IMR-90 (cell line): ENCODE data around the gene MTA2. TPM values are rescaled to one million over a fixed set of nuclear protein-coding genes. Genes with fewer than 3 reads are reported as not detected.

Experiments used
- ATAC-seq: fragments of 200-7000 bp; cut with Tn5 transposase; 2 replicates; pipeline ENCODE4 v1.9.1; 2020; ENCODE audit warnings: low read depth, mild to moderate bottlenecking, moderate library complexity
- BruUV-seq: library from RNA; stranded (reverse); fragments of 400-500 nt; replicated peaks from 2 replicates; lab custom pipeline; 2021; lab: Mats Ljungman, UMichigan
- CTCF ChIA-PET: fragments of 300-600 bp; formaldehyde crosslinking; extraction: SDS; loops from one replicate; lab custom pipeline; 2021; ENCODE audit warnings: antibody characterized with exemption; lab: Yijun Ruan, JAX
- POLR2A ChIA-PET: fragments of 300-600 bp; sonication (Branson Sonifier 250); formaldehyde crosslinking; loops from one replicate; lab custom pipeline; 2022; ENCODE audit warnings: antibody characterized with exemption; ENCODE audit not compliant: unreplicated experiment; lab: Charles Lee
- DNase-seq: peaks from one replicate; pipeline ENCODE4 v3.0.0; 2013
- H2AFZ ChIP-seq: replicated peaks from 2 replicates; pipeline ENCODE3; 2013; ENCODE audit warnings: low read length, mild to moderate bottlenecking; ENCODE audit not compliant: poor library complexity
- H2AK5ac ChIP-seq: 2 replicates; pipeline ENCODE4 v1.6.1; 2013; ENCODE audit warnings: low read depth, low read length, inconsistent platforms
- H2AK9ac ChIP-seq: replicated peaks from 2 replicates; pipeline ENCODE3; 2013; ENCODE audit warnings: mild to moderate bottlenecking, low read depth, low read length, moderate library complexity; ENCODE audit not compliant: poor library complexity
- H2BK120ac ChIP-seq: 2 replicates; pipeline ENCODE4 v1.6.1; 2013; ENCODE audit warnings: low read depth, low read length, inconsistent platforms
- H2BK15ac ChIP-seq: 3 replicates; pipeline ENCODE4 v1.6.1; 2013; ENCODE audit warnings: low read depth, low read length, inconsistent platforms
- H2BK20ac ChIP-seq: 2 replicates; pipeline ENCODE4 v1.6.1; 2013; ENCODE audit warnings: low read depth, mild to moderate bottlenecking, inconsistent platforms, low read length, moderate library complexity
- H2BK5ac ChIP-seq: 2 replicates; pipeline ENCODE4 v1.6.1; 2013; ENCODE audit warnings: mild to moderate bottlenecking, low read depth, low read length, inconsistent platforms; ENCODE audit not compliant: poor library complexity, severe bottlenecking
- H3K14ac ChIP-seq: replicated peaks from 2 replicates; pipeline ENCODE4 v1.6.1; 2013; ENCODE audit warnings: low read depth, low read length, inconsistent platforms
- H3K18ac ChIP-seq: 2 replicates; pipeline ENCODE4 v1.6.1; 2013; ENCODE audit warnings: low read depth, low read length, control low read depth
- H3K23ac ChIP-seq: 2 replicates; pipeline ENCODE4 v1.6.1; 2013; ENCODE audit warnings: low read depth, low read length, inconsistent platforms
- H3K27ac ChIP-seq: 2 replicates; pipeline ENCODE4 v1.5.1; 2013; ENCODE audit warnings: mild to moderate bottlenecking, control low read depth, low read length; ENCODE audit not compliant: insufficient read depth
- H3K27me3 ChIP-seq: 2 replicates; pipeline ENCODE4 v1.6.1; 2013; ENCODE audit warnings: low read length; ENCODE audit not compliant: control insufficient read depth, insufficient read depth
- H3K36me3 ChIP-seq: 2 replicates; pipeline ENCODE4 v1.6.1; 2013; ENCODE audit warnings: low read length, mixed read lengths; ENCODE audit not compliant: control insufficient read depth, insufficient read depth
- H3K4ac ChIP-seq: 2 replicates; pipeline ENCODE4 v1.6.1; 2013; ENCODE audit warnings: low read depth, low read length, inconsistent platforms
- H3K4me1 ChIP-seq: 2 replicates; pipeline ENCODE4 v1.6.1; 2013; ENCODE audit warnings: low read length, mixed read lengths; ENCODE audit not compliant: control insufficient read depth, insufficient read depth
- H3K4me2 ChIP-seq: 2 replicates; pipeline ENCODE4 v1.6.1; 2013; ENCODE audit warnings: low read depth, mild to moderate bottlenecking, control low read depth, low read length, moderate library complexity
- H3K4me3 ChIP-seq: 2 replicates; pipeline ENCODE4 v1.5.1; 2013; ENCODE audit warnings: low read depth, mild to moderate bottlenecking, control low read depth, low read length, moderate library complexity; ENCODE audit not compliant: insufficient read depth
- H3K56ac ChIP-seq: 2 replicates; pipeline ENCODE4 v1.6.1; 2013; ENCODE audit warnings: low read length, inconsistent platforms; ENCODE audit not compliant: insufficient read depth; ENCODE audit errors: extremely low read depth
- H3K79me1 ChIP-seq, 2 experiments: 2 replicates each; pipeline ENCODE4 v1.6.1; 2013; ENCODE audit warnings: low read length in 2 of 2, inconsistent platforms in 1 of 2, low read depth in 1 of 2
- H3K9ac ChIP-seq: 2 replicates; pipeline ENCODE4 v1.6.1; 2013; ENCODE audit warnings: low read depth, low read length, control low read depth
- H3K9me1 ChIP-seq: 2 replicates; pipeline ENCODE4 v1.6.1; 2013; ENCODE audit warnings: low read length, inconsistent platforms; ENCODE audit not compliant: insufficient read depth
- H3K9me3 ChIP-seq: 2 replicates; pipeline ENCODE4 v1.6.1; 2013; ENCODE audit warnings: low read length; ENCODE audit not compliant: control insufficient read depth, insufficient read depth
- H4K20me1 ChIP-seq: 2 replicates; pipeline ENCODE4 v1.6.1; 2013; ENCODE audit warnings: low read length, inconsistent platforms; ENCODE audit not compliant: insufficient read depth
- H4K5ac ChIP-seq: 2 replicates; pipeline ENCODE4 v1.6.1; 2013; ENCODE audit warnings: mild to moderate bottlenecking, low read depth, low read length, control low read depth
- H4K8ac ChIP-seq, 2 experiments: 2 replicates each; pipeline ENCODE4 v1.6.1; 2013; ENCODE audit warnings: low read depth in 2 of 2, low read length in 2 of 2, control low read depth in 1 of 2, inconsistent platforms in 1 of 2
- H4K91ac ChIP-seq: 2 replicates; pipeline ENCODE4 v1.6.1; 2013; ENCODE audit warnings: low read depth, low read length, inconsistent platforms; ENCODE audit not compliant: insufficient read depth
- CEBPB ChIP-seq: IDR thresholded peaks from 2 replicates; pipeline ENCODE4 v1.6.1; 2012; ENCODE audit warnings: low read depth, low read length, improper control_type of control experiment
- CTCF ChIP-seq: conservative IDR thresholded peaks from 2 replicates; pipeline ENCODE4 v1.5.1; 2012; ENCODE audit warnings: mild to moderate bottlenecking, low read depth, low read length, improper control_type of control experiment
- SMC3 ChIP-seq: fragments of 150-350 bp; IDR thresholded peaks from 2 replicates; pipeline ENCODE4 v1.6.1; 2016; ENCODE audit warnings: low read depth, mild to moderate bottlenecking, antibody characterized with exemption, low read length, moderate library complexity
- USF2 ChIP-seq: fragments of 150-350 bp; IDR thresholded peaks from 2 replicates; pipeline ENCODE4 v1.6.1; 2017; ENCODE audit warnings: mild to moderate bottlenecking, antibody characterized with exemption, low read length, low read depth
- WGBS, 2 experiments: methylation state at CpG; one replicate each; pipeline versions ENCODE4 v1.1.5 to v1.1.7; 2013; ENCODE audit warnings: missing lambda C conversion rate in 2 of 2; ENCODE audit not compliant: insufficient read length in 1 of 2; ENCODE audit errors: extremely low coverage in 2 of 2; 5-methylcytosine and 5-hydroxymethylcytosine counted together
- dilution Hi-C: fragments of 300-500 bp; cut with HindIII; formaldehyde crosslinking; loops from one replicate; pipeline ENCODE4 v1.14.3; 2018; ENCODE audit warnings: low sequenced_read_pairs; ENCODE audit not compliant: unreplicated experiment
- in situ Hi-C: fragments of 300-500 bp; cut with MboI; formaldehyde crosslinking; loops from 3 replicates; pipeline ENCODE4 v1.14.3; 2019; ENCODE audit warnings: low sequenced_read_pairs, inconsistent platforms, mixed read lengths
- intact Hi-C: fragments of 100-400 bp; cut with micrococcal nuclease; formaldehyde crosslinking; loops from 2 replicates; pipeline ENCODE4 v1.10.0; 2022
- polyA plus RNA-seq, 3 experiments: library from polyadenylated mRNA; depleted of rRNA; stranded (reverse); fragments of >200 nt; gene quantifications; 2 replicates each; pipeline ENCODE4 v1.2.3, GENCODE V29; 2012; ENCODE audit warnings: low replicate concordance in 1 of 3
- total RNA-seq: library from RNA; depleted of rRNA; stranded (reverse); fragments of >200 nt; gene quantifications from 2 replicates; pipeline ENCODE4 v1.2.3, GENCODE V29; 2012

Gene MTA2
- total and polyA plus RNA-seq, 2 of the 4 experiments (the other 2 are of a cell fraction): 34.8 to 136 TPM

GRCh38 chr11:62544581-62545436, 56.9 kb downstream of the MTA2 start:
- Histone ChIP-seq H3K9ac (peak overlapping the region; percentile 93), H3K27me3 (no peaks in the 10 kb centered on the region), H3K4me1 (peaks cover 36% of the 10 kb centered on the region), H3K27ac (peak overlapping the region; percentile 94), H2BK20ac (no peak overlapping the region), H3K9me3 (no peaks in the 10 kb centered on the region), H2BK120ac (peak overlapping the region; percentile 45), H3K4me2 (peak overlapping the region; percentile 83), H3K56ac (peak overlapping the region; percentile 99), H2AK9ac (peak overlapping the region; percentile 93), H3K36me3 (peaks cover 11% of the 10 kb centered on the region), H2BK5ac (peak overlapping the region; percentile 98), H3K9me1 (peaks cover 11% of the 10 kb centered on the region), H3K14ac (peak overlapping the region; percentile 93), H2AK5ac (peak overlapping the region; percentile 83), H4K8ac (peak overlapping the region; percentile 76 to 78), H3K23ac (peak overlapping the region; percentile 89), H3K4me3 (peak overlapping the region; percentile 85), H3K79me1 (peaks cover 0 to 40% of the 10 kb centered on the region in 2 experiments; a peak in 2 of 4 replicates), H4K5ac (peak overlapping the region; percentile 76), H3K18ac (peak overlapping the region; percentile 67), H4K20me1 (peaks cover 58% of the 10 kb centered on the region), H2BK15ac (peak overlapping the region; percentile 37; the same call in 2 of the 3 replicates), H2AFZ (peak overlapping the region; percentile 35), H4K91ac (peak overlapping the region; percentile 87), H3K4ac (peak overlapping the region; percentile 95)
- TF ChIP-seq CEBPB: no peak
- TF ChIP-seq CTCF: no peak
- no peak for TF ChIP-seq USF2
- no peak for TF ChIP-seq SMC3
- POLR2A ChIA-PET: interaction anchor here (0.5 to 3.6 kb wide), 4 partner anchors 8 to 120 kb away, joined by 3 to 16 read pairs (median 6); no protein-coding TSS in a partner anchor
- intact Hi-C loops: loop anchor here (1.0 to 5.0 kb wide), 2 partner anchors 15 to 38 kb away; no protein-coding TSS in a partner anchor
- CTCF ChIA-PET: interaction anchor here (2.3 to 4.1 kb wide), 2 partner anchors 16 to 120 kb away, joined by 7 to 24 read pairs; no protein-coding TSS in a partner anchor
- DNase-seq: no peak
- 3% methylated on average over 15 of the region's 32 CpGs; no CpG with 5 or more reads in 1 of the 2 experiments for WGBS, 2 experiments
- no peak for ATAC-seq
- dilution Hi-C loops: no loop called here
- in situ Hi-C loops: no loop called here
- no TSS peak for BruUV-seq
